Epithelial cell of esophagus (primary cell): ENCODE results near the gene ZNF575.

Experiments
- DNase-seq: peaks from one replicate; pipeline ENCODE4 v3.0.0; 2010; ENCODE audit warnings: low read depth
- H3K4me3 ChIP-seq: 2 replicates; pipeline ENCODE4 v1.5.1; 2011; ENCODE audit warnings: mild to moderate bottlenecking, low read length, control low read depth
- CTCF ChIP-seq: IDR thresholded peaks from 2 replicates; pipeline ENCODE4 v1.5.1; 2011; ENCODE audit warnings: low read depth, mild to moderate bottlenecking, low read length, control low read depth, inconsistent platforms; ENCODE audit not compliant: insufficient read depth; ENCODE audit errors: missing control alignments

The ZNF575 gene

GRCh38 chr19:43574424-43575155, 41.6 kb downstream of the ZNF575 start:
- peak overlapping the region; percentile 98 for H3K4me3 ChIP-seq
- DNase-seq, result peak; percentile 32
- no peak for TF ChIP-seq CTCF

- peak; percentile 99 for DNase-seq
- peak within 1 kb of the TSS; percentile 98 for H3K4me3 ChIP-seq
- no peak for TF ChIP-seq CTCF
These were observed 42.4 kb downstream of the ZNF575 start, which contains the start of the genes PINLYP and XRCC1 for GRCh38 chr19:43575156-43575950. Gene PINLYP, plus strand, starts transcription at chr19:43575801. Its CDS starts 1,391 bp downstream, at chr19:43577192. Gene XRCC1, minus strand, starts transcription at chr19:43575527. Its CDS starts 69 bp downstream, at chr19:43575458.

GRCh38 chr19:43575955-43576878, 43.2 kb downstream of the ZNF575 start:
- peak; percentile 42 for DNase-seq
- TF ChIP-seq CTCF, result no peak
- peak overlapping the region; percentile 49 for H3K4me3 ChIP-seq

GRCh38 chr19:43578787-43579186, 45.8 kb downstream of the ZNF575 start:
- H3K4me3 ChIP-seq, result no peak overlapping the region
- no peak for TF ChIP-seq CTCF

GRCh38 chr19:43581467-43581866, 48.5 kb downstream of the ZNF575 start:
- TF ChIP-seq CTCF, result no peak

More at GRCh38 chr19:43578787-43579186, 45.8 kb downstream of the ZNF575 start:
- no peak for DNase-seq

GRCh38 chr19:43582495-43582894, 49.5 kb downstream of the ZNF575 start:
- H3K4me3 ChIP-seq, result no peak overlapping the region
- no peak for TF ChIP-seq CTCF
- no peak for DNase-seq

More at GRCh38 chr19:43581467-43581866, 48.5 kb downstream of the ZNF575 start:
- no peak overlapping the region for H3K4me3 ChIP-seq
- DNase-seq, result no peak
